Prostate gland (tissue), 2 donors: ENCODE measurements around the gene TCEAL2.
"Not testable (repeated sequence)": the region's sequence is repeated elsewhere in the genome, so short reads cannot be mapped to it uniquely, and the experiment has no call there.

Source experiments
- POLR2A ChIP-seq: fragments of 450-650 bp; IDR thresholded peaks from one replicate; pipeline ENCODE4 v1.6.1; 2016; ENCODE audit warnings: antibody characterized with exemption, mild to moderate bottlenecking
- POLR2AphosphoS5 ChIP-seq: sonication (generic); formaldehyde crosslinking; IDR thresholded peaks from one replicate; pipeline ENCODE4 v1.6.1; 2017; ENCODE audit warnings: antibody characterized with exemption
- TF ChIP-seq, protein P1 (sequence below), 4 experiments: fragments of 200-600 bp in 2 of 4; fragments of 450-650 bp in 2 of 4; sonication (generic) in 2 of 4; IDR thresholded peaks; 1 replicate in 3 of 4; 2 replicates in 1 of 4; pipeline ENCODE4 v1.5.1; 2016 to 2019; ENCODE audit warnings: antibody characterized with exemption in 4 of 4, mild to moderate bottlenecking in 2 of 4, moderate library complexity in 2 of 4

DNA sequence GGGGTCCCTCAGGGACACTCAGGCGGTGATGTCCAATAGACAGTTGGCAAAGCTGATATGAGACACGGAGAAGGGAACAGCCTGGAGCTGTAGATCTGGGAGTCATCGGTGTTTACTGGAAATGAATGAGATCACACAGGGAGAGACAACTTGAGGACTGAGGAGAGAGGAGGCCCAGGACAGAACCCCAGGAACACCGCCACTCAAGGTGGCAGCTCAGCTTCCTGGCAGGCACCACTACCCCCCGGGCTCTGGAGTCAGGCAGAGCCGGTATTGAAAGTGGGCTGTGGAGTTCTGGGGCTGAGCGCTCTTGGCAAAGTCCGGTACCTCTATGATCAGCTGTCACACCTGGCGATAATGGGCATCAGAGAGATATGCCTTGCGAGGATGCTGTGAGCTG is 465 bp upstream of the TCEAL2 start:
- TF ChIP-seq, protein P1, sequence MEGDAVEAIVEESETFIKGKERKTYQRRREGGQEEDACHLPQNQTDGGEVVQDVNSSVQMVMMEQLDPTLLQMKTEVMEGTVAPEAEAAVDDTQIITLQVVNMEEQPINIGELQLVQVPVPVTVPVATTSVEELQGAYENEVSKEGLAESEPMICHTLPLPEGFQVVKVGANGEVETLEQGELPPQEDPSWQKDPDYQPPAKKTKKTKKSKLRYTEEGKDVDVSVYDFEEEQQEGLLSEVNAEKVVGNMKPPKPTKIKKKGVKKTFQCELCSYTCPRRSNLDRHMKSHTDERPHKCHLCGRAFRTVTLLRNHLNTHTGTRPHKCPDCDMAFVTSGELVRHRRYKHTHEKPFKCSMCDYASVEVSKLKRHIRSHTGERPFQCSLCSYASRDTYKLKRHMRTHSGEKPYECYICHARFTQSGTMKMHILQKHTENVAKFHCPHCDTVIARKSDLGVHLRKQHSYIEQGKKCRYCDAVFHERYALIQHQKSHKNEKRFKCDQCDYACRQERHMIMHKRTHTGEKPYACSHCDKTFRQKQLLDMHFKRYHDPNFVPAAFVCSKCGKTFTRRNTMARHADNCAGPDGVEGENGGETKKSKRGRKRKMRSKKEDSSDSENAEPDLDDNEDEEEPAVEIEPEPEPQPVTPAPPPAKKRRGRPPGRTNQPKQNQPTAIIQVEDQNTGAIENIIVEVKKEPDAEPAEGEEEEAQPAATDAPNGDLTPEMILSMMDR (IDR thresholded peaks at IDR 0.05) = not testable (repeated sequence)
- not testable (repeated sequence) for TF ChIP-seq POLR2AphosphoS5, POLR2A
